Nephron (organoid): ENCODE results near the gene NAA25.
"Not testable (repeated sequence)": the region's sequence is repeated elsewhere in the genome, so short reads cannot be mapped to it uniquely, and the experiment has no call there.

Source experiments
- H3K27ac Mint-ChIP-seq, 3 experiments: 2 replicates each; pipeline ENCODE4 v1.8.0; 2020; ENCODE audit warnings: mixed read lengths in 3 of 3, mild to moderate bottlenecking in 2 of 3, moderate library complexity in 1 of 3
- H3K27me3 Mint-ChIP-seq: 2 replicates; pipeline ENCODE4 v1.8.0; 2021; ENCODE audit warnings: low read depth, mild to moderate bottlenecking, moderate library complexity, mixed read lengths
- H3K36me3 Mint-ChIP-seq: 2 replicates; pipeline ENCODE4 v1.8.0; 2020; ENCODE audit warnings: low read depth, mixed read lengths
- H3K4me1 Mint-ChIP-seq: 2 replicates; pipeline ENCODE4 v1.8.0; 2020; ENCODE audit warnings: mixed read lengths
- H3K4me3 Mint-ChIP-seq, 3 experiments: 2 replicates each; pipeline ENCODE4 v1.8.0; 2020; ENCODE audit warnings: mild to moderate bottlenecking in 3 of 3, mixed read lengths in 3 of 3, moderate library complexity in 2 of 3
- H3K9me3 Mint-ChIP-seq: 2 replicates; pipeline ENCODE4 v1.8.0; 2020; ENCODE audit warnings: mixed read lengths
- TF ChIP-seq, protein P1 (sequence below), 3 experiments: fragments of 200-600 bp; sonication (generic); IDR thresholded peaks; one replicate each; pipeline ENCODE4 v1.5.0; 2021; ENCODE audit warnings: antibody characterized with exemption in 3 of 3; ENCODE audit not compliant: unreplicated experiment in 3 of 3

Gene NAA25

GRCh38 chr12:112103758-112104503, 4.7 kb downstream of the NAA25 start:
- no peaks in the 10 kb centered on the region for H3K9me3 Mint-ChIP-seq
- H3K36me3 Mint-ChIP-seq: peaks cover 20% of the 10 kb centered on the region
- TF ChIP-seq, protein P1, sequence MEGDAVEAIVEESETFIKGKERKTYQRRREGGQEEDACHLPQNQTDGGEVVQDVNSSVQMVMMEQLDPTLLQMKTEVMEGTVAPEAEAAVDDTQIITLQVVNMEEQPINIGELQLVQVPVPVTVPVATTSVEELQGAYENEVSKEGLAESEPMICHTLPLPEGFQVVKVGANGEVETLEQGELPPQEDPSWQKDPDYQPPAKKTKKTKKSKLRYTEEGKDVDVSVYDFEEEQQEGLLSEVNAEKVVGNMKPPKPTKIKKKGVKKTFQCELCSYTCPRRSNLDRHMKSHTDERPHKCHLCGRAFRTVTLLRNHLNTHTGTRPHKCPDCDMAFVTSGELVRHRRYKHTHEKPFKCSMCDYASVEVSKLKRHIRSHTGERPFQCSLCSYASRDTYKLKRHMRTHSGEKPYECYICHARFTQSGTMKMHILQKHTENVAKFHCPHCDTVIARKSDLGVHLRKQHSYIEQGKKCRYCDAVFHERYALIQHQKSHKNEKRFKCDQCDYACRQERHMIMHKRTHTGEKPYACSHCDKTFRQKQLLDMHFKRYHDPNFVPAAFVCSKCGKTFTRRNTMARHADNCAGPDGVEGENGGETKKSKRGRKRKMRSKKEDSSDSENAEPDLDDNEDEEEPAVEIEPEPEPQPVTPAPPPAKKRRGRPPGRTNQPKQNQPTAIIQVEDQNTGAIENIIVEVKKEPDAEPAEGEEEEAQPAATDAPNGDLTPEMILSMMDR (IDR thresholded peaks at IDR 0.05; ENCODE audit: unreplicated experiment in 3 of 3): no peak
- peaks cover 33% of the 10 kb centered on the region for H3K4me1 Mint-ChIP-seq
- H3K27ac Mint-ChIP-seq: no peak overlapping the region
- no peaks in the 10 kb centered on the region for H3K27me3 Mint-ChIP-seq
- no peak overlapping the region for H3K4me3 Mint-ChIP-seq

- H3K27ac Mint-ChIP-seq, H3K4me3 Mint-ChIP-seq, H3K27me3 Mint-ChIP-seq, H3K9me3 Mint-ChIP-seq: not testable (repeated sequence)
- Mint-ChIP-seq H3K4me1 (peaks cover 30% of the 10 kb centered on the region), H3K36me3 (peaks cover 29% of the 10 kb centered on the region)
Measured at GRCh38 chr12:112102746-112103145, 5.8 kb downstream of the NAA25 start.

- Mint-ChIP-seq H3K4me3 (no peak overlapping the region), H3K27me3 (no peaks in the 10 kb centered on the region), H3K4me1 (peaks cover 24% of the 10 kb centered on the region), H3K9me3 (no peaks in the 10 kb centered on the region), H3K27ac (no peak overlapping the region), H3K36me3 (peaks cover 32% of the 10 kb centered on the region)
- TF ChIP-seq, protein P1 (IDR thresholded peaks at IDR 0.05; ENCODE audit: unreplicated experiment in 3 of 3): no peak
Measured at GRCh38 chr12:112102127-112102526, 6.5 kb downstream of the NAA25 start.

DNA sequence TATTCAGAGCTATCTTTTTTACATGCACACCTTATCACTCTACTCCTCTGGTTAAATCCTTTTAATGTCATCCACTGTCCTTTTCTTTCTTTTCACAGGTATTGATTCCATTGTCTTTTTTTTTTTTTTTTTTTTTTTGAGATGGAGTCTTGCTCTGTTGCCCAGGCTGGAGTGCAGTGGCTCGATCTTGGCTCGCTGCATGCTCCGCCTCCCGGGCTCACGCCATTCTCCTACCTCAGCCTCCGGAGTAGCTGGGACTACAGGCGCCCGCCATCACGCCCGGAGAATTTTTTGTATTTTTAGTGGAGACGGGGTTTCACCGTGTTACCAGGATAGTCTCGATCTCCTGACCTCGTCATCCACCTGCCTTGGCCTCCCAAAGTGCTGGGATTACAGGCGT, 8.1 kb downstream of the NAA25 start:
- not testable (repeated sequence) for H3K9me3 Mint-ChIP-seq, H3K27me3 Mint-ChIP-seq, H3K27ac Mint-ChIP-seq, H3K4me3 Mint-ChIP-seq
- H3K4me1 Mint-ChIP-seq: peaks cover 12% of the 10 kb centered on the region
- H3K36me3 Mint-ChIP-seq: peaks cover 45% of the 10 kb centered on the region

DNA sequence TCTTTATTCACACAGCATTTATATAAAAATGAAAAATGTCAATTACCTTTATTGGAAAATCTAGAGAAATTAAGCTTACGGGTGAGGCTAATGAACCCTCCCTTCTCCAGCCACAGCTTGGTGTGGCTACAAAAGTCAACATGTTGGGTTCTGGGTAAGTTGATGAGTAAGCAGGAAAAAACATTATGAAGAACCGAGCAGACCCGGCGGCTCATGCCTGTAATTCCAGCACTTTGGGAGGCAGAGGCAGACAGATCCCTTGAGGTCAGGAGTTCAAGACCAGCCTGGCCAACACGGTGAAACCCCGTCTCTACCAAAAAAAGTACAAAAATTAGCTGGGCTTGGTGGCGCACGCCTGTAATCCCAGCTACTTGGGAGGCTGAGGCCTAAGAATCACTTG, 10.9 kb downstream of the NAA25 start:
- H3K27ac Mint-ChIP-seq: no peak overlapping the region
- H3K36me3 Mint-ChIP-seq: peaks cover 54% of the 10 kb centered on the region

DNA sequence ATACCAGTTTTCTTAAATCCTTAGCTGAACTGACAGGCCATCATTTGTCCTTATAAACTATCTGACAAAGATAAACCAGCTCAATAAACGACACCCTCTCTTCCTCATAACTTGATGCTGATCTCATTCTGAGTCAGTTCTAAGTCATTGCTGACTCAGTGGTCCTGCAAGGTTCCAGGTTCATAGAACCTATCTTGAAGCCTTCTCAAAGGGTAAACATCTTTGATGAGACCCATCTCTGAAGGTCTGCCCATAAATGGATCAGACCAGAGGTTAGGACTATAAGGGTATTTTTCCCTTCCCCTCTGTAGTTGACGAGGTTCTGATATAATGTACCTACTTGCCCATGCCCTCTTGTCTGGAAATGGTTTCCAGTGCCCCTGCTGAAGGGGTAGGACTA, 11.9 kb downstream of the NAA25 start:
- TF ChIP-seq, protein P1 (IDR thresholded peaks at IDR 0.05; ENCODE audit: unreplicated experiment in 3 of 3): no peak
- H3K27me3 Mint-ChIP-seq: no peaks in the 10 kb centered on the region
- no peak overlapping the region for H3K27ac Mint-ChIP-seq
- no peaks in the 10 kb centered on the region for H3K4me1 Mint-ChIP-seq
- H3K36me3 Mint-ChIP-seq: peaks cover 51% of the 10 kb centered on the region
- no peaks in the 10 kb centered on the region for H3K9me3 Mint-ChIP-seq
- no peak overlapping the region for H3K4me3 Mint-ChIP-seq

More for the DNA sequence above, 10.9 kb downstream of the NAA25 start:
- TF ChIP-seq, protein P1 (IDR thresholded peaks at IDR 0.05; ENCODE audit: unreplicated experiment in 3 of 3): no peak
- H3K9me3 Mint-ChIP-seq: no peaks in the 10 kb centered on the region
- H3K4me3 Mint-ChIP-seq: no peak overlapping the region
- H3K4me1 Mint-ChIP-seq: no peaks in the 10 kb centered on the region
- H3K27me3 Mint-ChIP-seq: no peaks in the 10 kb centered on the region

DNA sequence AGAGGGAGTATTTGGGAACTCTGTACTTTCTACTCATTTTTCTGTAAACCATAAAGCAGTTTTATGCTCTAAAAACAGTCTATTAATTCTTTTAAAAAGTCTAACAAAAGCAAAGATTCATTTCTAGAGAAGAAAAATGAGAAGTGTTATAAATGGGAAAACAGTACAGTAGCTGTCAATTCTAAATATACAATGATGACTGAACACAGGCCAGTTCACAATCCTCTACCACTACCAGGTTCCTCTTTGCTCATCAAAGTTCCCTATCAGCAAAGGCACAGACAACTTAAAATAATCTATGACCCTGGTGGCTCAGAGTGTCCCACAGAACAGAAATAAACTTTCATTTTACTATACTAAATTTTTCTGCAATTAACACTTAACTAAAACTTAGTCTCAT, 12.5 kb downstream of the NAA25 start:
- TF ChIP-seq, protein P1 (IDR thresholded peaks at IDR 0.05; ENCODE audit: unreplicated experiment in 3 of 3): no peak
- Mint-ChIP-seq H3K4me3 (no peak overlapping the region), H3K36me3 (peaks cover 53% of the 10 kb centered on the region), H3K4me1 (no peaks in the 10 kb centered on the region), H3K27me3 (no peaks in the 10 kb centered on the region), H3K27ac (no peak overlapping the region), H3K9me3 (no peaks in the 10 kb centered on the region)
